NT2/D1 (cell line): ENCODE measurements around the gene OTUB1.

Experiments
- SUZ12 ChIP-seq: IDR thresholded peaks from 2 replicates; pipeline ENCODE4 v1.6.1; 2011; ENCODE audit not compliant: insufficient read length, insufficient read depth; ENCODE audit errors: extremely low read depth
- YY1 ChIP-seq: IDR thresholded peaks from 2 replicates; pipeline ENCODE4 v1.6.1; 2011; ENCODE audit not compliant: insufficient read length, insufficient read depth
- ZNF274 ChIP-seq: IDR thresholded peaks from 2 replicates; pipeline ENCODE4 v1.6.1; 2011; ENCODE audit warnings: mild to moderate bottlenecking, low read depth, low read length

DNA sequence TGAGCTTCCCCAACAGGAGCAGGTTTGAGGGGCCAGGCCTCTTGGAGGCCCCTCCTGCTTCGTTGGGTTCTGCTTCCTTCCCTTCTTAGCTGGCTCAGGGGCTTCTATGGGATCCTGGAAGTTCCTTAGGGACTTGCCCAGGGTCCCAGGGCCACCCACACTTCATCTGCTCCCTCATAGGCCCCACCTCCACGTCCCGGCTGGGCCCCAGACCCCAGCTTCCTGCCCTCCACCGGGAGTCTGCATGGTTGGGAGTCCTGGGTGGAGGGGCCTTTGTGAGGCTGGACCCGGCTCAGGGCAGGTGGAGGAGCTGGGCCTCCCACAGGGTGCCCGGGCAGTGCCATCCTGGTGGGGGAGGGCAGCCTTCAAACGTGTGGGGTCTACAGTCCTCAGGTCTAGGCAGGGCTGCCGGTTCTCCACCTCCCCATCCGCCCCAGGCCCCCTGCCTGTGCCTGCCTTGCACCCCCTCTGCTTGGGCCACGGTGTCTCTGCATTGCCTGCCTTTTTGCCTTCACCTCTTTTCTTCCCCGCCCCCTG, 11.6 kb downstream of the OTUB1 start:
- TF ChIP-seq SUZ12, result no peak
- TF ChIP-seq ZNF274, result no peak
- no peak for TF ChIP-seq YY1
